GM12875 (cell line): Measurements from ENCODE around the gene CFAP100.

Experiments used
- H3K4me3 ChIP-seq: one replicate; pipeline ENCODE4 v1.5.1; 2011; ENCODE audit warnings: low read depth, low read length, control low read depth
- TF ChIP-seq, protein P1 (sequence below): IDR thresholded peaks from 2 replicates; pipeline ENCODE4 v1.5.1; 2011; ENCODE audit warnings: low read depth, mild to moderate bottlenecking, control low read depth, inconsistent platforms, low read length, moderate library complexity, borderline replicate concordance; ENCODE audit not compliant: insufficient read depth

CFAP100 gene

DNA sequence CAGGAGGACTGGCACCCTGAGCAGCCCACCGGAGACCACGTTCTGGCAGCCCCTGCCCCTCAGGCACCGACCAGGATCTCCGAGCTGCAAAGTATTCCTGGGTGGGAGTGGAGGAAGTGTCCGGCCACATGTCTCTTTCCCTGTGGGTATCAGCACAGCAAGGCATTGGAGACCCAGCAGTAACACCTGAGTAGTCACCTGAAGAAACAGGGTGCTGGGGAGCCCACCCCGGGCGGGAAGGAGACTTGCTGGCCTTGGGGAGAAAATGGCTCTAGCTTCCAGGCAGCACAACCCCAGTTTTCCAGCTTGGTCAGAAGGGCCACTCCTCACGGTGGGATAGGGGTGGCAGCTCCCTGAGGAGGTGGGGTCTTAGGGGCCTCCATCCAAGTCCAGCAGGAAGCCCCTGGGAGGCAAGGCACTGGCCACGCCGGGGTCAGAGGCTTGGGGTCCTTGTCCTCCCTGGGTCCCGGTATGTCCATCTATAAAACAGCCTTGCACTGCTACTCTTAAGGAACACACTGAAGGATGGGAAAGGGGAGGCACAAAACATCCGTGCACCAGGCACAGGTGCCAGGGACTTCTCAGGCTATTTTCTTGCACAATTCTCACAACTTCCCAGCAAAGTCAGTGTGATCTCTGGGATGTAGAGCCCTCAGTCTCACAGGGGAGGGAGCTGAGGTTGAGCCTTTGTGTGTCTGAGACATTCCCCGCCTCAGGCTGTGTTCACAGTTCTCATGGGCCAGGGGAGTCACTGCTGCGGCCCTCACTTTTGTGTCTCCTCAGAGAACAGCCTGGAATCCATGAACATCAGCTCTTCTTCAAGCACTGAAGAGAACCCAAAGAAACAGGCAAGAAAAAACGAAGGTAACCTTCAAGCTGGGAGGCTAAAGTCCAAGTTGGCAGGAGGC is 11.9 kb downstream of the CFAP100 start:
- TF ChIP-seq, protein P1, sequence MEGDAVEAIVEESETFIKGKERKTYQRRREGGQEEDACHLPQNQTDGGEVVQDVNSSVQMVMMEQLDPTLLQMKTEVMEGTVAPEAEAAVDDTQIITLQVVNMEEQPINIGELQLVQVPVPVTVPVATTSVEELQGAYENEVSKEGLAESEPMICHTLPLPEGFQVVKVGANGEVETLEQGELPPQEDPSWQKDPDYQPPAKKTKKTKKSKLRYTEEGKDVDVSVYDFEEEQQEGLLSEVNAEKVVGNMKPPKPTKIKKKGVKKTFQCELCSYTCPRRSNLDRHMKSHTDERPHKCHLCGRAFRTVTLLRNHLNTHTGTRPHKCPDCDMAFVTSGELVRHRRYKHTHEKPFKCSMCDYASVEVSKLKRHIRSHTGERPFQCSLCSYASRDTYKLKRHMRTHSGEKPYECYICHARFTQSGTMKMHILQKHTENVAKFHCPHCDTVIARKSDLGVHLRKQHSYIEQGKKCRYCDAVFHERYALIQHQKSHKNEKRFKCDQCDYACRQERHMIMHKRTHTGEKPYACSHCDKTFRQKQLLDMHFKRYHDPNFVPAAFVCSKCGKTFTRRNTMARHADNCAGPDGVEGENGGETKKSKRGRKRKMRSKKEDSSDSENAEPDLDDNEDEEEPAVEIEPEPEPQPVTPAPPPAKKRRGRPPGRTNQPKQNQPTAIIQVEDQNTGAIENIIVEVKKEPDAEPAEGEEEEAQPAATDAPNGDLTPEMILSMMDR: no peak
- no peak overlapping the region for H3K4me3 ChIP-seq

DNA sequence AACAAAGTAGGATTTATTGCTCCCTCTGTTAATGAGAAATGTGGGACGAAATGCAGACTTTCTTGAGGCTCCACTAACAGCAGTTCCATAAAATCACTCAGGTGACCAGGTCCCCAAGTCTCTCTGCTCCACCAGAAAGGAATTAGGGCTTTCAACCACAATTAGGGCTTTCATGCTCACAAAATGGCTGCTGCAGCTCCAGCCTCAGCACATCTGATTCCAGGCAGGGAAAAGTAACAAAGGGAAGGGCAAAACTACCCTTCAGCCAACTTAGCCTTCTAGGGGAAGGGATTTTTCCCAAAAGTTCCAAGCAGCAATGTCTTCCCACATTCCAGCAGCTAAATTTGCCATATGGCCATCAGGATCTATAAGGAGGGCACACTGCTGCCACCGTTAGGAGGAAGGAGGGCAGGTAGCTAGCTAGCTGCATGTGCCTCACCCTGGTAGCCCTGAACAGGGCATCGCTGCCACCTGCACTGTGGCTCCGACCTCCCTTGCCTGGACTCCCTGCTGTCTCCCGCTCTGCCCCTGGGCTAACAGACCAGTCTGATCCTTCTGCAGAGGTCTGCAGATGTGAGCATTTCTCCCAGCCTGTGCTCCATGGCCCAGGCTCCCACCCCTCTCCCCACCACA is 12.8 kb downstream of the CFAP100 start:
- TF ChIP-seq, protein P1: no peak
- H3K4me3 ChIP-seq: no peak overlapping the region

- no peak overlapping the region for H3K4me3 ChIP-seq
- TF ChIP-seq, protein P1: no peak
Measured at GRCh38 chr3:126408099-126408498, 13.4 kb downstream of the CFAP100 start.

DNA sequence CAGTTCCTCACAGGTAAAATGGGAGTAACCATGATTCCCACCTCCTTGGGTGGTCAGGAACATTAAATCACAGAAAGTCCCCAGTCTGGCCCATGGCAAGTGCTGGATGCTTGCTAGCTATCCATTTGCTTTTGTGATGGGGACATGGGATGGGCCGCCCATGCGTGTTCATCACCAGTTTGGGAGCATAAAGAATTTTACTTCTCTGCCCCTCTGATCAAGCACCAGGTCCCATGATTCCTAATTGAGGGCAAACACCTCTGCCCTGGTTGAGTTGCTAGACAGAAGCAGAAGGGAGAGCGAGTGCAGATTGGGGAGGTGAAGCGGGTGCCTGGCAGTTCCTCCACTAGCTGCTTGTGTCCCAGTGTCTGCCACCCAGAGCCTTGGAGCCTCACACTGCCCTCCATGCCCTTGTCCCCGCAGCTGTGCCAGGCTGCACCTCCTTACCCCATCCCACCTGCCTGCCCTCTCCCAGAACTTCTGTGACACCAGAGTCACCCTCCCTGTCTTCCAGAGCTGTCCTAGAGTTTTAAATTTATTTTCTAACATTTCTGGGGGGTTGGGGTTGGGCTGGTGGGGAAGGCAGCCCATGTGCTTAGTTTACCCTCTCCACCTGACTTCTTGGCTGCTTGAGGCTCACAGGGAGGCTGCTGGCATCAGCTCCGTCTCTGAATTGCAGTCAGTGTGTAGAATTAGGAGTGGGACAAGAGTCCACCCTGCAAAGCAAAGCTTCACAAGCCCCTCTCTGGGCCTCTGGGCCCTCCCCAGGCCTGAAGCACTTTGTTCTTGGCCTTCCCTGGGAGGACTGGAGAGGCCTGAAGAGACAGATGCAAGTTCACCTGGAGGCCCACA is 18.4 kb downstream of the CFAP100 start:
- TF ChIP-seq, protein P1: no peak

DNA sequence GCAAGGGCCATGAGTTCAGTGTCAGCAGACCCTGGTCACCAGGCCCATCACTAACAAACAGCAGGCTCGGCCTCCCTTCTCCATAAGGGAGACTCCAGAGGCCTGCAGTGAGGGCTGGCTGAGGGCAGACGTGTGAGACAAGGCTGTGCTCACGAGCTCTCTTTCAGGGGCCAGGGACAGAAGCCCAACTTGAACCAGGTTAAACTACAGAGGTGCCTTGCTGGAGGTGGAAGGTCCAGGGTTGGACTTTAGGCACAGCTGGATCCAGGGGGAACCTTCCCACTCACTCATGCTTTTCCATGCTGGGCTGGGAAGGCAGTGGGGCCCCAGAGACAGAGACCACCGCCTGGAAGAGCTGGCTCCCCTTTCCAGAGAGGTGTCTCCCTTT is 19.0 kb downstream of the CFAP100 start:
- TF ChIP-seq, protein P1: no peak
- H3K4me3 ChIP-seq: no peak overlapping the region

More for the DNA sequence above, 18.4 kb downstream of the CFAP100 start:
- no peak overlapping the region for H3K4me3 ChIP-seq

DNA sequence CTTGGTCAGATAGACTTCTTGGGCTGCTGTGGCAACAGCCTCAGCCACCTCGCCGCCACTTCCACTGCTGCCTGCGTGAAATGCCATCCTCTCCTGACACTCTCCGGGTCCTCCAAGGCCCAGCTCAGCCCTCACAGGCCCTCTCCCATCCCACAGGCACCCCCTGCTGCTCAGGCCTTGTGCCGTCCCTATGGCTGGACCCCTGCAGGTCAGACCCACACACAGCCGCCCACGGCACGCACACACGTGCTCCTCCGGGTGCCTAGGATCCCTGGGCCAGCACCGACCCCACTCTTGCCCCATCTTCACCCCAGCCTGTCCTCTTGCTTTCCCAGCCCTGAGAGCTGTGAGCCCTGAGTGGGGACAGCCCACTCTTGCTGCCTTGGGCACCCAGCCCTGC is 19.7 kb downstream of the CFAP100 start:
- TF ChIP-seq, protein P1: no peak
- H3K4me3 ChIP-seq: no peak overlapping the region
